NCI-H128 (cell line): ENCODE results near the gene TNS3.

ENCODE experiments used
- DNase-seq: peaks from one replicate; lab custom pipeline; 2025; ENCODE audit not compliant: unreplicated experiment; lab: John Stamatoyannopoulos, UW

Gene TNS3

GRCh38 chr7:47247132-47247531 is 334.8 kb downstream of the TNS3 start:
- no peak for DNase-seq

- no peak for DNase-seq
Measured at GRCh38 chr7:47244692-47245091, 337.2 kb downstream of the TNS3 start.

- no peak for DNase-seq
Measured at GRCh38 chr7:47241112-47242065, 340.5 kb downstream of the TNS3 start.

GRCh38 chr7:47239931-47240421 is 341.9 kb downstream of the TNS3 start:
- no peak for DNase-seq

GRCh38 chr7:47239034-47239433 is 342.9 kb downstream of the TNS3 start:
- no peak for DNase-seq

GRCh38 chr7:47236480-47237129 is 345.3 kb downstream of the TNS3 start:
- no peak for DNase-seq

GRCh38 chr7:47233996-47234395 is 347.9 kb downstream of the TNS3 start:
- DNase-seq = no peak

- no peak for DNase-seq
Measured at GRCh38 chr7:47232751-47233412, 349.0 kb downstream of the TNS3 start.

GRCh38 chr7:47231627-47232026 is 350.3 kb downstream of the TNS3 start:
- DNase-seq = no peak

- no peak for DNase-seq
Measured at GRCh38 chr7:47231032-47231431, 350.9 kb downstream of the TNS3 start.

GRCh38 chr7:47228386-47229014 is 353.4 kb downstream of the TNS3 start:
- no peak for DNase-seq

GRCh38 chr7:47227762-47228177 is 354.1 kb downstream of the TNS3 start:
- DNase-seq = no peak

GRCh38 chr7:47226696-47227095 is 355.2 kb downstream of the TNS3 start:
- DNase-seq = no peak

GRCh38 chr7:47225387-47226131 is 356.4 kb downstream of the TNS3 start:
- no peak for DNase-seq
